Left ventricle myocardium inferior (tissue), 1 donor: Measurements from ENCODE around the gene DLEC1. TPM values are rescaled to one million over a fixed set of nuclear protein-coding genes. Genes with fewer than 3 reads are reported as not detected.

ENCODE experiments used
- DNase-seq: peaks from one replicate; pipeline ENCODE4 v3.0.0-alpha.2; 2020
- H3K27ac ChIP-seq: fragments of 200-600 bp; replicated peaks from 2 replicates; pipeline ENCODE4 v1.8.0; 2021
- H3K27me3 ChIP-seq: fragments of 200-600 bp; 2 replicates; pipeline ENCODE4 v1.8.0; 2021; ENCODE audit warnings: low read depth
- H3K36me3 ChIP-seq: fragments of 200-600 bp; 2 replicates; pipeline ENCODE4 v1.8.0; 2021
- H3K4me1 ChIP-seq: fragments of 200-600 bp; 2 replicates; pipeline ENCODE4 v1.8.0; 2021
- H3K4me3 ChIP-seq: fragments of 200-600 bp; 2 replicates; pipeline ENCODE4 v1.8.0; 2021; ENCODE audit warnings: mild to moderate bottlenecking, moderate library complexity
- H3K9me3 ChIP-seq: fragments of 200-600 bp; replicated peaks from 2 replicates; pipeline ENCODE4 v1.8.0; 2021
- intact Hi-C: fragments of 100-400 bp; cut with micrococcal nuclease; formaldehyde crosslinking; loops from one replicate; pipeline ENCODE4 v1.11.0; 2022
- total RNA-seq: library from RNA; stranded (reverse); fragmentation: NEBNext Ultra II Directional; extraction: Animal tissue kit (Norgen Biotek cat#: 25700); gene quantifications from one replicate; pipeline ENCODE4 v1.2.1, GENCODE V29; 2021
- TF ChIP-seq, protein P1 (sequence below): fragments of 200-600 bp; IDR thresholded peaks from 2 replicates; pipeline ENCODE4 v1.8.0; 2021; ENCODE audit warnings: antibody characterized with exemption, mild to moderate bottlenecking, borderline replicate concordance
- donor health status: DM: no; HTN: yes; CAD: no; lungs with severe emphysema.

The DLEC1 gene
- total RNA-seq, 1 donor from 2014 or later = 0.08 TPM

DNA sequence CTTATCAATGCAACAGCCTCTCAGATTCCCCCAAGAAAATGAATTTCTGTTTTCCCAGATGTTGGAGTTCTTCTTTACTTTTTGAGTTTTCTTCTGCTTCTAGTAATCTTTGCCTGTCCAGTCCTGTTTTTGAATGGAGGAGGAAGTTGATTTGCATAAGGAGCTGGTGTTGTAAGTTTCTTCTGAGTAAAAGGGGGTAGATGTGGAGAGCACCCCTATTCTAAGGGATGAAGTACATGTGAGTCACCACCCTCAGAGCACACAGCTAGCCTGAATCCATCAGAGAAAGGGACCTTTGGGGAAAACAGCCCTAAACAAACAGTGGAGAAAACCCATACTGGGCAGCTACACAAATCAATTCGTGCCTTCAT, 63.4 kb downstream of the DLEC1 start:
- Histone ChIP-seq H3K27me3 (peaks cover 45% of the 10 kb centered on the region), H3K4me1 (no peaks in the 10 kb centered on the region), H3K9me3 (peaks cover 14% of the 10 kb centered on the region), H3K36me3 (no peaks in the 10 kb centered on the region), H3K4me3 (no peak overlapping the region), H3K27ac (no peak overlapping the region)
- intact Hi-C loops = no loop called here
- no peak for DNase-seq
- TF ChIP-seq, protein P1, sequence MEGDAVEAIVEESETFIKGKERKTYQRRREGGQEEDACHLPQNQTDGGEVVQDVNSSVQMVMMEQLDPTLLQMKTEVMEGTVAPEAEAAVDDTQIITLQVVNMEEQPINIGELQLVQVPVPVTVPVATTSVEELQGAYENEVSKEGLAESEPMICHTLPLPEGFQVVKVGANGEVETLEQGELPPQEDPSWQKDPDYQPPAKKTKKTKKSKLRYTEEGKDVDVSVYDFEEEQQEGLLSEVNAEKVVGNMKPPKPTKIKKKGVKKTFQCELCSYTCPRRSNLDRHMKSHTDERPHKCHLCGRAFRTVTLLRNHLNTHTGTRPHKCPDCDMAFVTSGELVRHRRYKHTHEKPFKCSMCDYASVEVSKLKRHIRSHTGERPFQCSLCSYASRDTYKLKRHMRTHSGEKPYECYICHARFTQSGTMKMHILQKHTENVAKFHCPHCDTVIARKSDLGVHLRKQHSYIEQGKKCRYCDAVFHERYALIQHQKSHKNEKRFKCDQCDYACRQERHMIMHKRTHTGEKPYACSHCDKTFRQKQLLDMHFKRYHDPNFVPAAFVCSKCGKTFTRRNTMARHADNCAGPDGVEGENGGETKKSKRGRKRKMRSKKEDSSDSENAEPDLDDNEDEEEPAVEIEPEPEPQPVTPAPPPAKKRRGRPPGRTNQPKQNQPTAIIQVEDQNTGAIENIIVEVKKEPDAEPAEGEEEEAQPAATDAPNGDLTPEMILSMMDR = no peak

DNA sequence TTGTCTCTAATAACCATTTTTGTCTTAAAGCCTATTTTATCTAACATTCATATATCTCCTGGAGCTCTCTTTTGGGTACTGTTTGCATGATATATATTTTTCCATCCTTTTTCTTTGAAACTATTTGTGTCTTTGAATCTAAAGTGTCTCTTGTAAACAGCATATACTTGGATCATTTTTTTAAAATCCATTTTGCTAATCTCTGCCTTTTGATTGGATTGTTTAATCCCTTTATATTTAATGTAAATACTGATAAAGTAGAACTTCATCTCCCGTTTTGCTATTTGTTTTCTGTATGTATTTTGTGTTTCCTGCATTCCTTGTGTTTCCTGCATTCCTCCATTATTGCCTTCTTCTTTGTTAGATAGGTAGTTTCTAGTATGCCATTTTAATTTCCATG, 66.5 kb downstream of the DLEC1 start:
- peaks cover 14% of the 10 kb centered on the region for H3K9me3 ChIP-seq
- no peaks in the 10 kb centered on the region for H3K4me1 ChIP-seq
- intact Hi-C loops = no loop called here
- no peak overlapping the region for H3K4me3 ChIP-seq
- DNase-seq = no peak
- H3K27me3 ChIP-seq = peaks cover 14% of the 10 kb centered on the region
- TF ChIP-seq, protein P1 = no peak
- no peaks in the 10 kb centered on the region for H3K36me3 ChIP-seq
- H3K27ac ChIP-seq = no peak overlapping the region

DNA sequence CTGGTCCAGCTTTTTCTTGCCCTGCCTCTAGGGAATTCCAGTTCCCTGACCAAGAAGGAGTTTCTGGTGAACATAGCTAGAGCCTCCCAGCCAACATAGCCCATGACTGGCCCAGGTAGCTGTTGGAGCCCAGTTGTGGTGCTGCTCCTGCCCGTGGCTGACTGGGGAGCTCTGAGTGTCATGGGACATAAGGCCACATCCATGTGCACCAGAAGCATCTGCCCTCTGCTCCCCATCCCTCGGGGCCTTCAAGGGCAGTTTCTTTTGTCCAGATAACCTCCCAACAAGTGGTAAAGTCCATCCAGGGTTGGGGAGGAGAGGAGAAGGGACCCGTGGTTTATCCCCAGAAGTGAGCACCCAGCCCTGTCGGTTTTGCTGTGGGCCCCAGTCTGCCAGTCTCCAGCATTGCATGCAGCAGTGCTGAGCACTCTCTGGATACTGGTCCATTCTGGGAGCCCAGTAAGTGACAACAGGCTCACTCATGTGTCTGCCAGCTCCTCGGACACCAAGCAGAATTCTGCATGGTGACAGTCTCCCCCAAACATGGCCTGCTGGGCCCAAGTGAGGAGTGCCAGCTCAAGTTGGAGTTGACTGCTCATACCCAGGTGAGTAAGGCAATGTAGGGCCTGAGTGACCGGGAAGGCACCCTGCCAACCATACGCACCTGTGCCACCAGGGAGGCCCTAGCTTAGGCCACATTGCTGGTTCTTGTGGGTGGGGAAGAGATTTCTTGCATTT, 69.1 kb downstream of the DLEC1 start:
- Histone ChIP-seq H3K4me3 (no peak overlapping the region), H3K4me1 (no peaks in the 10 kb centered on the region), H3K27me3 (no peaks in the 10 kb centered on the region), H3K9me3 (peaks cover 14% of the 10 kb centered on the region), H3K36me3 (no peaks in the 10 kb centered on the region), H3K27ac (no peak overlapping the region)
- intact Hi-C loops = no loop called here
- TF ChIP-seq, protein P1 = no peak
- no peak for DNase-seq

DNA sequence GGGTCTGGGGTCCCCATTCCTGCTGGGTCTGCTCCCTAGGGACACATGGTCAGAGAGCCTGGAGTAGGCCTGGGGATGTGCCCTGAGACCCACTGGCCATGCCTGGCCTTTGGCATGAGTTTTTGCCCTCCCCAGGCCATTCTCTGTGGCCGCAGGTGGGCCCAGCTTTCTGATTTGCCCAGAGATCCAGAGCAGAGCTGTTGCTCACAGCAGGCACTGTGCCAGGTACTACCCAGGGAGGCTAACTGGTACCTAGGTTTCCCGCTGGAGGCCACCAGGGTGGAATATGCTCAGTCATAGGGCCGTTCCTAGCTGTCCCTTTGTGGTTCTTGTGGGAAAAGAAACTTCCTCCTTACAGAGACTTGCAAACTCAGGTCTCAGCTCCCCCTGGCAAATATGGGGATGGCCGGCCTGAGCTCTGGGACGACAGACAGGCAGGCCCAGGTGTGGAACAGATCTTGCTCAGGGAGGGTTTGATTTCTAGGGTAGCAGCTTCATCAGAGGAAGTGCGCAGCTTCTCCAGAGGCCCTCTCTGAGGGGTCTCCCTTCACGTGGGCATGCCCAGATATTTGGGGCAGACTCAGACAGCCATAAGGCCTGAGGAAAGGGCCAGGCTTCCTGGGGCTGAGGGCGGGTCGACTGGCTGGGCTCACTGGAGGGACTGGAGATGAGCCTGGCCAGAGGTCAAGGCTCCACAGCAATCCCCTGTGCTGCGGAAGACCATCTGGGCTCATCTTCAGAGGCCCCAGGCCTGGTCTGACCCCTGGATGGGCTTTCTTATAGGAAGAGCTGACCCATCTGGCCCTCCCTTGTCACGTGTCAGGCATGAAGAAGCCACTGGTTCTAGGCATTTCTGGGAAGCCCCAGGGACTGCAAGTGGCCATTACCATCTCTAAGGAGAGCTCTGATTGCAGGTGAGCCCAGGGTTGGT, 69.9 kb downstream of the DLEC1 start:
- Histone ChIP-seq H3K9me3 (peaks cover 14% of the 10 kb centered on the region), H3K4me3 (no peak overlapping the region), H3K27ac (no peak overlapping the region), H3K36me3 (no peaks in the 10 kb centered on the region), H3K4me1 (no peaks in the 10 kb centered on the region), H3K27me3 (no peaks in the 10 kb centered on the region)
- intact Hi-C loops = no loop called here
- TF ChIP-seq, protein P1 = no peak
- DNase-seq = no peak

DNA sequence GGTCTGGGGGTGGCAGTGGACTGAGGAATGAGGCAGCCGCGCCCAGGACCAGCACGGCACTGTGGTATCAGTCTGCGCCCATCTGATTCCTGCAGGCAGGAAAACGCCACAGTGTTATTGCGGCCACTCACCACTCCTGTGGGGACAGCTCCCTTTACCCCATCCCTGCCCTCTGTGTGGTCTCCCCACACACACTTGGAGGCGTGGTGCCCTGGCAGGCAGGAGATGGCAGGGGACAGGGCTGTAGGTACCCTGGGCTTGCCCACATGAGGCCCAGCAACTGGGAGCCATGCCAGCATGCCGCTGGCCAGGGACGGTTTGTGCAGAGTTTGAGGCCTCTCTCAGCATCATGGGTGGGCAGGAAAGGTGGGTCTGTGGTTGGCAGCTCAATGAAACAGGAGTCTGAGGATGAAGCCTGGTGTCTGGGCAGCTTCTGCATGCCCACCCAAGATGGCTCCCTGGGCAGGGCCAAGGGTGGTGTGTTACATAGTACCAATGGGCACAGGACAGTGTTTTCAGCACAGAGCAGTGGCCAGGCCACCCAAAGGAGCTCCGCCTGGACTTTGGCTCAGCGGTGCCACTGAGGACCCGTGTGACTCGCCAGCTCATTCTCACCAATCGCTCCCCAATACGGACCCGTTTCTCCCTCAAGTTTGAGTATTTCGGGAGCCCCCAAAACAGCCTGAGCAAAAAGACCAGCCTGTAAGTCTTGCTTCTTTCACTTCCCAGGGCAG, 70.7 kb downstream of the DLEC1 start:
- TF ChIP-seq, protein P1 = no peak
- Histone ChIP-seq H3K27me3 (no peaks in the 10 kb centered on the region), H3K36me3 (no peaks in the 10 kb centered on the region), H3K27ac (no peak overlapping the region), H3K4me1 (no peaks in the 10 kb centered on the region), H3K9me3 (peaks cover 14% of the 10 kb centered on the region), H3K4me3 (no peak overlapping the region)
- DNase-seq = no peak
- intact Hi-C loops = no loop called here
